ENCODE results near the gene PARD3B. TPM values are rescaled to one million over a fixed set of nuclear protein-coding genes. Genes with fewer than 3 reads are reported as not detected.
"Not testable (repeated sequence)": the region's sequence is repeated elsewhere in the genome, so short reads cannot be mapped to it uniquely, and the experiment has no call there.

The PARD3B gene
- total RNA-seq, 1 experiment from 2014 or later = 3.9 TPM

- BruUV-seq (replicated peaks) = no TSS peak
- intact Hi-C loops (cut with micrococcal nuclease) = no loop called here
- Histone ChIP-seq H2AFZ (ENCODE audit: low read length) (no peak overlapping the region), H3K4me2 (ENCODE audit: low read length) (no peak overlapping the region), H4K20me1 (ENCODE audit: low read length) (no peaks in the 10 kb centered on the region), H3K27ac (ENCODE audit: low read length) (no peak overlapping the region), H3K36me3 (ENCODE audit: low read depth, low read length) (no peaks in the 10 kb centered on the region), H3K9me3 (ENCODE audit: low read length) (no peaks in the 10 kb centered on the region), H3K79me2 (ENCODE audit: low read length) (peaks cover 23% of the 10 kb centered on the region), H3K4me3 (ENCODE audit: low read length) (no peak overlapping the region), H3K9ac (ENCODE audit: low read length) (no peak overlapping the region), H3K27me3 (ENCODE audit: low read length) (no peaks in the 10 kb centered on the region), H3K9me2 (replicated peaks; ENCODE audit: low read length) (no peaks in the 10 kb centered on the region), H3F3A (ENCODE audit: low read length, unreplicated experiment) (no peaks in the 10 kb centered on the region), H3K4me1 (ENCODE audit: insufficient read depth, low read length) (peaks cover 6% of the 10 kb centered on the region)
- TF ChIP-seq EZH2 (IDR thresholded peaks at IDR 0.05; ENCODE audit: low read length, unreplicated experiment) (no peak), EZH2phosphoT487 (IDR thresholded peaks at IDR 0.05; ENCODE audit: borderline replicate concordance, low read length) (no peak)
- TF ChIP-seq, protein P1, sequence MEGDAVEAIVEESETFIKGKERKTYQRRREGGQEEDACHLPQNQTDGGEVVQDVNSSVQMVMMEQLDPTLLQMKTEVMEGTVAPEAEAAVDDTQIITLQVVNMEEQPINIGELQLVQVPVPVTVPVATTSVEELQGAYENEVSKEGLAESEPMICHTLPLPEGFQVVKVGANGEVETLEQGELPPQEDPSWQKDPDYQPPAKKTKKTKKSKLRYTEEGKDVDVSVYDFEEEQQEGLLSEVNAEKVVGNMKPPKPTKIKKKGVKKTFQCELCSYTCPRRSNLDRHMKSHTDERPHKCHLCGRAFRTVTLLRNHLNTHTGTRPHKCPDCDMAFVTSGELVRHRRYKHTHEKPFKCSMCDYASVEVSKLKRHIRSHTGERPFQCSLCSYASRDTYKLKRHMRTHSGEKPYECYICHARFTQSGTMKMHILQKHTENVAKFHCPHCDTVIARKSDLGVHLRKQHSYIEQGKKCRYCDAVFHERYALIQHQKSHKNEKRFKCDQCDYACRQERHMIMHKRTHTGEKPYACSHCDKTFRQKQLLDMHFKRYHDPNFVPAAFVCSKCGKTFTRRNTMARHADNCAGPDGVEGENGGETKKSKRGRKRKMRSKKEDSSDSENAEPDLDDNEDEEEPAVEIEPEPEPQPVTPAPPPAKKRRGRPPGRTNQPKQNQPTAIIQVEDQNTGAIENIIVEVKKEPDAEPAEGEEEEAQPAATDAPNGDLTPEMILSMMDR (conservative IDR thresholded peaks at IDR 0.05; ENCODE audit: low read depth, low read length) = no peak
- ChIA-PET CTCF (interaction anchor here (0.6 kb wide), 1 partner anchor 99 kb away, joined by 4 read pairs; no protein-coding TSS in a partner anchor), POLR2A (ENCODE audit: unreplicated experiment) (no interaction called here)
- no peak for DNase-seq
- ATAC-seq = no peak
Measured at GRCh38 chr2:204551512-204551863, 6.2 kb downstream of the PARD3B start.

DNA sequence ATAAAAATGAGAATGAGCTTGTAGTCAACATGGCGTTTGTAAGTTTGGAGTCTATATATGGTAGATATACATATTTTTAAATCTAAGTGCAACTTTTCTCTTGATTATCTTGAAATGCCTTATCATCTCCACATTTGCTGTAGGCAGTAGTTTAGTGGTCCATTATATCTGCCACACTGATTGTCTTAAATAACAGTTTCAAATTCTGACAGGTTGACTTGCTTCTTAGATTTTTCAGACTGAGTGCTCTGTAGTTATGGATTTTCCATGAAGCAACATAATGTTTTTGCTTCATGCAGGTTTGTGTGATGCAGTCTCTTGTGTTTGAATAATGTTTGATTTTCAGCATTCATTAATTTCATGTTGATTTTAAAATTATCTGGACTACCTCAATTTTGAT, 12.3 kb downstream of the PARD3B start:
- H3K9me2 ChIP-seq (replicated peaks; ENCODE audit: low read length) = no peaks in the 10 kb centered on the region
- H3F3A ChIP-seq (ENCODE audit: low read length, unreplicated experiment) = no peaks in the 10 kb centered on the region
- no peaks in the 10 kb centered on the region for H4K20me1 ChIP-seq (ENCODE audit: low read length)
- H3K9me3 ChIP-seq (ENCODE audit: low read length) = no peaks in the 10 kb centered on the region
- no peak overlapping the region for H3K4me3 ChIP-seq (ENCODE audit: low read length)
- no peaks in the 10 kb centered on the region for H3K27me3 ChIP-seq (ENCODE audit: low read length)
- H3K9ac ChIP-seq (ENCODE audit: low read length) = no peak overlapping the region
- peaks cover 13% of the 10 kb centered on the region for H3K4me1 ChIP-seq (ENCODE audit: insufficient read depth, low read length)
- DNase-seq (no peak), ATAC-seq (no peak)
- no peak overlapping the region for H2AFZ ChIP-seq (ENCODE audit: low read length)
- intact Hi-C loops (cut with micrococcal nuclease) = no loop called here
- no peaks in the 10 kb centered on the region for H3K36me3 ChIP-seq (ENCODE audit: low read depth, low read length)
- POLR2A ChIA-PET (ENCODE audit: unreplicated experiment) = no interaction called here
- no TSS peak for BruUV-seq (replicated peaks)
- CTCF ChIA-PET = no interaction called here
- no peak overlapping the region for H3K27ac ChIP-seq (ENCODE audit: low read length)
- H3K4me2 ChIP-seq (ENCODE audit: low read length) = no peak overlapping the region
- no peak for TF ChIP-seq EZH2 (IDR thresholded peaks at IDR 0.05; ENCODE audit: low read length, unreplicated experiment)
- TF ChIP-seq, protein P1 (conservative IDR thresholded peaks at IDR 0.05; ENCODE audit: low read depth, low read length) = no peak
- TF ChIP-seq EZH2phosphoT487 (IDR thresholded peaks at IDR 0.05; ENCODE audit: borderline replicate concordance, low read length) = no peak
- no peaks in the 10 kb centered on the region for H3K79me2 ChIP-seq (ENCODE audit: low read length)

GRCh38 chr2:204559358-204559757, 14.1 kb downstream of the PARD3B start:
- H3K4me3 ChIP-seq (ENCODE audit: low read length); H3K36me3 ChIP-seq (ENCODE audit: low read depth, low read length); ATAC-seq; H3K9me2 ChIP-seq (replicated peaks; ENCODE audit: low read length); H3K27ac ChIP-seq (ENCODE audit: low read length); POLR2A ChIA-PET (ENCODE audit: unreplicated experiment); DNase-seq; H3K79me2 ChIP-seq (ENCODE audit: low read length); CTCF ChIA-PET; H3K4me2 ChIP-seq (ENCODE audit: low read length); H4K20me1 ChIP-seq (ENCODE audit: low read length); BruUV-seq (replicated peaks); H2AFZ ChIP-seq (ENCODE audit: low read length); H3K9me3 ChIP-seq (ENCODE audit: low read length); intact Hi-C loops (cut with micrococcal nuclease); H3K27me3 ChIP-seq (ENCODE audit: low read length); H3K9ac ChIP-seq (ENCODE audit: low read length); H3F3A ChIP-seq (ENCODE audit: low read length, unreplicated experiment): not testable (repeated sequence)
- H3K4me1 ChIP-seq (ENCODE audit: insufficient read depth, low read length) = peaks cover 13% of the 10 kb centered on the region

Measured in PC-3 (cell line).